Thoracic aorta (tissue), 2 donors: ENCODE measurements around the gene NFIX. TPM values are rescaled to one million over a fixed set of nuclear protein-coding genes. Genes with fewer than 3 reads are reported as not detected.

ENCODE experiments used
- ATAC-seq: fragments of 150-250 bp; one replicate; pipeline ENCODE4 v1.8.0; 2017; ENCODE audit warnings: low read depth; ENCODE audit not compliant: insufficient number of reproducible peaks, low FRiP score
- DNase-seq: peaks from one replicate; pipeline ENCODE4 v3.0.0-alpha.2; 2020; ENCODE audit warnings: low spot score
- H3K27ac ChIP-seq, 2 donors: fragments of 200-600 bp; sonication (generic); 1 replicate in 1 of 2; 2 replicates in 1 of 2; pipeline ENCODE4 v1.5.1; 2016; ENCODE audit warnings: mild to moderate bottlenecking in 2 of 2, moderate library complexity in 2 of 2
- H3K27me3 ChIP-seq: fragments of 200-600 bp; sonication (generic); replicated peaks from 2 replicates; pipeline ENCODE4 v1.6.0; 2016; ENCODE audit warnings: mild to moderate bottlenecking; ENCODE audit not compliant: insufficient read depth
- H3K36me3 ChIP-seq: fragments of 200-600 bp; sonication (generic); one replicate; pipeline ENCODE4 v1.5.1; 2016
- H3K4me1 ChIP-seq, 2 donors: fragments of 200-600 bp; sonication (generic); 1 replicate in 1 of 2; 2 replicates in 1 of 2; pipeline versions ENCODE4 v1.5.1 to v1.6.0; 2016; ENCODE audit warnings: low read depth in 2 of 2, mild to moderate bottlenecking in 1 of 2; ENCODE audit not compliant: control insufficient read depth in 1 of 2
- H3K4me3 ChIP-seq: fragments of 200-600 bp; sonication (generic); 2 replicates; pipeline ENCODE4 v1.5.1; 2016; ENCODE audit warnings: mild to moderate bottlenecking
- H3K9me3 ChIP-seq: fragments of 200-600 bp; sonication (generic); 2 replicates; pipeline ENCODE4 v1.5.1; 2016
- CTCF ChIP-seq: fragments of 200-600 bp; sonication (generic); IDR thresholded peaks from one replicate; pipeline ENCODE4 v1.5.1; 2019; ENCODE audit warnings: antibody characterized with exemption
- total RNA-seq, 2 donors: library from RNA; depleted of rRNA; stranded (reverse); fragments of >200 nt; gene quantifications; one replicate each; pipeline versions ENCODE4 v1.1.0 to v1.2.3, GENCODE V29; 2016

Gene NFIX
- total RNA-seq, 2 donors from 2014 or later, result 126 to 145 TPM

GRCh38 chr19:13078381-13078780 lies 83.1 kb downstream of the NFIX start:
- Histone ChIP-seq H3K4me3 (no peak overlapping the region), H3K27me3 (no peaks in the 10 kb centered on the region), H3K36me3 (peaks cover 36% of the 10 kb centered on the region), H3K4me1 (peaks cover 41 to 90% of the 10 kb centered on the region in 2 donors), H3K27ac (peak overlapping the region; percentile 88 to 90), H3K9me3 (no peaks in the 10 kb centered on the region)
- no peak for ATAC-seq
- no peak for TF ChIP-seq CTCF
- no peak for DNase-seq

- TF ChIP-seq CTCF, result no peak
- no peak for ATAC-seq
- Histone ChIP-seq H3K27ac (peak overlapping the region; percentile 88 to 90), H3K4me1 (peaks cover 41 to 86% of the 10 kb centered on the region in 2 donors), H3K27me3 (no peaks in the 10 kb centered on the region), H3K4me3 (peak overlapping the region; percentile 26), H3K9me3 (no peaks in the 10 kb centered on the region), H3K36me3 (peaks cover 35% of the 10 kb centered on the region)
- DNase-seq, result no peak
Measured at GRCh38 chr19:13078897-13079541, 83.7 kb downstream of the NFIX start.

- no peak for DNase-seq
- peak overlapping the region; percentile 88 to 90 for H3K27ac ChIP-seq
- H3K27me3 ChIP-seq, result no peaks in the 10 kb centered on the region
- ATAC-seq, result no peak
- peaks cover 38% of the 10 kb centered on the region for H3K36me3 ChIP-seq
- H3K9me3 ChIP-seq, result no peaks in the 10 kb centered on the region
- no peak for TF ChIP-seq CTCF
- peak overlapping the region; percentile 26 for H3K4me3 ChIP-seq
- H3K4me1 ChIP-seq, result peaks cover 41 to 81% of the 10 kb centered on the region in 2 donors
Measured at GRCh38 chr19:13079542-13079986, 84.3 kb downstream of the NFIX start.

GRCh38 chr19:13082192-13083007 lies 87.1 kb downstream of the NFIX start:
- peak; percentile 22 for TF ChIP-seq CTCF
- no peaks in the 10 kb centered on the region for H3K9me3 ChIP-seq
- peaks cover 39 to 79% of the 10 kb centered on the region in 2 donors for H3K4me1 ChIP-seq
- peak overlapping the region; percentile 77 to 78 for H3K27ac ChIP-seq
- H3K27me3 ChIP-seq, result no peaks in the 10 kb centered on the region
- H3K4me3 ChIP-seq, result no peak overlapping the region
- peaks cover 28% of the 10 kb centered on the region for H3K36me3 ChIP-seq
- ATAC-seq (no peak), DNase-seq (no peak)

- no peak for TF ChIP-seq CTCF
- H3K9me3 ChIP-seq, result no peaks in the 10 kb centered on the region
- H3K36me3 ChIP-seq, result peaks cover 23% of the 10 kb centered on the region
Measured at GRCh38 chr19:13083008-13083404, 87.7 kb downstream of the NFIX start.

More at GRCh38 chr19:13083008-13083404, 87.7 kb downstream of the NFIX start:
- ATAC-seq (no peak), DNase-seq (no peak)
- no peak overlapping the region for H3K4me3 ChIP-seq
- H3K27me3 ChIP-seq, result no peaks in the 10 kb centered on the region
- H3K4me1 ChIP-seq, result peaks cover 32 to 73% of the 10 kb centered on the region in 2 donors
- H3K27ac ChIP-seq, result peak overlapping the region; percentile 77 to 78
